BLaER1 (cell line): ENCODE data around the gene UBL3.

Source experiments
- H3K27ac ChIP-seq: shearing (Covaris generic); formaldehyde crosslinking; 2 replicates; pipeline ENCODE4 v1.8.1; 2022
- H3K27me3 ChIP-seq: shearing (Covaris generic); formaldehyde crosslinking; 2 replicates; pipeline ENCODE4 v1.8.1; 2022
- H3K36me3 ChIP-seq: shearing (Covaris generic); formaldehyde crosslinking; 2 replicates; pipeline ENCODE4 v1.8.1; 2022
- H3K4me1 ChIP-seq: shearing (Covaris generic); formaldehyde crosslinking; 2 replicates; pipeline ENCODE4 v1.8.1; 2022
- H3K4me2 ChIP-seq: shearing (Covaris generic); formaldehyde crosslinking; 2 replicates; pipeline ENCODE4 v1.8.1; 2022
- H3K4me3 ChIP-seq: shearing (Covaris generic); formaldehyde crosslinking; 2 replicates; pipeline ENCODE4 v1.8.1; 2022
- H3K9ac ChIP-seq: shearing (Covaris generic); formaldehyde crosslinking; 2 replicates; pipeline ENCODE4 v1.8.1; 2022
- H3K9me3 ChIP-seq: shearing (Covaris generic); formaldehyde crosslinking; 2 replicates; pipeline ENCODE4 v1.8.1; 2022
- H4K20me1 ChIP-seq: shearing (Covaris generic); formaldehyde crosslinking; 2 replicates; pipeline ENCODE4 v1.8.1; 2022
- Cebpa-rat ChIP-seq: shearing (Covaris generic); IDR thresholded peaks from 2 replicates; pipeline ENCODE4 v1.8.1; 2022

UBL3 gene

DNA sequence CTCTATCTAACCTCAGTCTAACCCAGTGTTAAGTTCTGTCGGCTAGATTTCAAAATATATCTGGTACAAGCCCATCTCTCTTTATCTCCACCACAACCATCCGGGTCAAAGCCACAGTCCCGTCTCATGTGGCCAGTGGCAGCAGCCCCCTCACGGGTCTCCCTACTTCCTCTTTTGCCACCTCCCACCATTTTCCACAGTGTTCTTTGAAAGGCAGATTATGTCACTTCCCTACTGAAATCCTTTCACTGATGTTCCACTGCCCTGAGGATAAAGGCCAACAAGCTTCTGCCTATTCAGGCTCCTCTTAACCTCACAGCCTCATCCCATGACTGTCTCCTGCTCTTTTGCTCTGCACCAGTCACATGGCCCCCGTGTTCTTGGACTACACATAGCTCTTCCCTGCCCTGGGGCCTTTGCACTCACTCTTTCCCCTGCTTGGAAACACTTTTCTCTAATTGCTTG lies 117.2 kb downstream of the UBL3 start:
- H3K9me3 ChIP-seq = no peaks in the 10 kb centered on the region
- no peak overlapping the region for H3K4me3 ChIP-seq
- TF ChIP-seq Cebpa-rat = no peak
- no peaks in the 10 kb centered on the region for H4K20me1 ChIP-seq
- H3K36me3 ChIP-seq = no peaks in the 10 kb centered on the region
- H3K27me3 ChIP-seq = no peaks in the 10 kb centered on the region
- no peak overlapping the region for H3K9ac ChIP-seq
- H3K27ac ChIP-seq = no peak overlapping the region
- H3K4me2 ChIP-seq = peak overlapping the region; percentile 70
- H3K4me1 ChIP-seq = peaks cover 15% of the 10 kb centered on the region

DNA sequence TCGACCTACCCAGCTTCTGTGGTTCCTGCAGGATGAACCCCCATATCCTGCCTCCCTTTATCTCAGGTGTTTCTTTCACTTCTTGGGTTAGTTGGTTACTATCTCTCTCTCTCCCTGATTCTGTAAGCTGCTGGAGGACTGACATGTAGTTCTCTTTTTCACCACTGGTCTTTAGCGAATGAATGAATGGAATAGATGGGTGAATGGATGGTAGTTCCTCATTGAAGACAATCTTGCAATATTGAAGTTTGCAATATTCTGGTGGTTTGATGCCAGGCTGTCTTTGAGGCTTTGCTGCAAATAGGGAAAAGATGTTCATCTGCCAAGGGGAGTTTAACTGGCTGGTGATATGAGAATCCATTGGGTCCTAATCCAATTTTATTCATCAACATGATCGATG lies 120.2 kb downstream of the UBL3 start:
- TF ChIP-seq Cebpa-rat = no peak
- Histone ChIP-seq H3K4me2 (no peak overlapping the region), H3K4me1 (peaks cover 15% of the 10 kb centered on the region), H3K9ac (no peak overlapping the region), H3K4me3 (no peak overlapping the region), H3K9me3 (no peaks in the 10 kb centered on the region), H3K27me3 (no peaks in the 10 kb centered on the region), H3K36me3 (no peaks in the 10 kb centered on the region), H3K27ac (no peak overlapping the region), H4K20me1 (no peaks in the 10 kb centered on the region)

DNA sequence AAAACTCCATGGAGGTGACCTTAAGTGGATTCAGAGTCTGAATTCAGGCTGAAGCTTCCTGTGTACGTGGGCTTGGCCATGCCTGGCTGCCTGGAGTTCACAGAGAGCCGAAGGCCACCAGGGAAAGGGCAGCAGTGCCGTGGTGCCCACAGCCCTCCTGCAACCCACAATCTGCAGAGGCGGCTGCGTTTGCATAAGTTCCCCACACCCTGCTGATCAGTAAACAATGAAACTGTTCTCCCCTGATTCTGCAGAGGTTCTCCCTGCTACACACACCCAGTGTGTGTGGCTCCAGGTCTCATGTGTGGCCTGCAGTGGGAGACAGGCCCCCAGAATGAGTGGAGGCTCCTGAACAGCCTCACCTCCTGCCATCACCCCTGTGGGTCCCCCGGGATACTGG lies 128.0 kb downstream of the UBL3 start:
- no peaks in the 10 kb centered on the region for H3K27me3 ChIP-seq

DNA sequence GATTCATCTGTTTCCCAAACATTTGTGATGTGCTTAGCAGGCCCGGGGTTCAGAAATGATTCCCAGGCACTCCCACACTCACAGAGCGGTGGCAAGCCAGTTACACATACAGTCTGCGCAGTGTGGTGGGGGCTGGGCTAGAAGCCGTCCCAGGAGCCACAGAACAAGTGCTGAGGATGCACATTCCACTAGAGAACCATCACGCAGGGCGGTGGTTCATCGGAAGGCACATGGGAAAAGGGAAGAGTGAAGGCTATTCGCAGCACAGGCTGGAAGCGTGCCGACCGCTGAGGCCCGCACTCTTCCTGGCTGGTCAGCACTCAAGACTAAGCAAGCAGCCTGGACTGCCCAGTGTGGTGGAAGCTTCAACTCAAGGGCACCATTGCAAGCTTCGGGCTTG lies 128.7 kb downstream of the UBL3 start:
- H3K9me3 ChIP-seq = no peaks in the 10 kb centered on the region
- TF ChIP-seq Cebpa-rat = no peak

More for the DNA sequence above, 128.0 kb downstream of the UBL3 start:
- Histone ChIP-seq H3K4me1 (peaks cover 40% of the 10 kb centered on the region), H3K4me2 (peak overlapping the region; percentile 61), H3K36me3 (no peaks in the 10 kb centered on the region), H3K9ac (no peak overlapping the region), H3K4me3 (no peak overlapping the region), H3K27ac (no peak overlapping the region), H4K20me1 (no peaks in the 10 kb centered on the region), H3K9me3 (no peaks in the 10 kb centered on the region)
- TF ChIP-seq Cebpa-rat = no peak

DNA sequence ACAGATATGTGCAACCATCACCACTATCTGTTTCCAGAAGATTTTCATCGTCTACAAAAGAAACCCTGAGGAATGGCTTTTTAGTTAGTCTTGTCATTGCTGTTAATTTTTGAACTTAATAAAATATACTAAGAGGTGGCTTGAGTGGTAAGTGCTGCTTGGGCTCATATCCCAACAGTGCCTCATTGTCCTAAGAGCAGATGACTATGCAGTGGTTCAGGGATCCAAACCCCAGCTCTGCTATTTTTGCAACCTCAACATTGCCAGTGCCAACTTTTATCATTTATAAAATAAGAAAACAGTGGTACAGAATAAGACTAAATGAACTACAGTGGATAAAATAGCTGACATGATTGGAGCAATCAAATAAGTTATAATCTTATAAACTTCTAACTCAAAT lies 131.7 kb downstream of the UBL3 start:
- no peaks in the 10 kb centered on the region for H3K27me3 ChIP-seq
- H4K20me1 ChIP-seq = no peaks in the 10 kb centered on the region
- no peak overlapping the region for H3K4me3 ChIP-seq
- H3K4me1 ChIP-seq = peaks cover 40% of the 10 kb centered on the region
- H3K27ac ChIP-seq = no peak overlapping the region
- H3K36me3 ChIP-seq = no peaks in the 10 kb centered on the region
- H3K9ac ChIP-seq = no peak overlapping the region
- TF ChIP-seq Cebpa-rat = no peak
- H3K4me2 ChIP-seq = peak overlapping the region; percentile 53; the same call in 1 of the 2 replicates
- peaks cover 7% of the 10 kb centered on the region; the same call in 1 of the 2 replicates for H3K9me3 ChIP-seq

More for the DNA sequence above, 128.7 kb downstream of the UBL3 start:
- H3K36me3 ChIP-seq = no peaks in the 10 kb centered on the region
- H4K20me1 ChIP-seq = no peaks in the 10 kb centered on the region
- peak overlapping the region; percentile 61; the same call in 1 of the 2 replicates for H3K4me2 ChIP-seq
- H3K4me3 ChIP-seq = no peak overlapping the region
- peaks cover 40% of the 10 kb centered on the region for H3K4me1 ChIP-seq
- no peak overlapping the region for H3K9ac ChIP-seq
- no peaks in the 10 kb centered on the region for H3K27me3 ChIP-seq
- H3K27ac ChIP-seq = no peak overlapping the region

DNA sequence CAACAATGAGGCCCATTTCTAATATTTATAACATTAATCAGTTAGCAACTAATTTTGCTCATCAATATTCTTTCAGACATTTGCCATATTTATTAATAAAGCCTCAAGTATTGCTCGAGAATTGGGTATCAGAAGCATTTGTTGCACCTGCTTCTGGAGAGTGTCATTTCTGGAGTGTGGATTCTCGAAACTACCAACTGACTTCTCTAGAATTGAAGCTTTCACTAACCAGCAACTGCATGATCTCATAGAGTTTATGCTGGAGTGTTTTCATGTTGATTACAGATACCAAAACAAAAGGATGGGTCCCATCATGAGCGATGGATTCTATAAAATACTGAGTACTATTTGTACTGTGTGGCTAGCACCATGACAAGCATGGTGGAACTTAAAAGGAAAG lies 133.9 kb downstream of the UBL3 start:
- Histone ChIP-seq H3K36me3 (no peaks in the 10 kb centered on the region), H3K27me3 (no peaks in the 10 kb centered on the region), H3K9me3 (peaks cover 7% of the 10 kb centered on the region; the same call in 1 of the 2 replicates), H3K4me3 (no peak overlapping the region), H4K20me1 (no peaks in the 10 kb centered on the region), H3K27ac (no peak overlapping the region), H3K9ac (no peak overlapping the region), H3K4me1 (peaks cover 28% of the 10 kb centered on the region), H3K4me2 (no peak overlapping the region)
- no peak for TF ChIP-seq Cebpa-rat
